Aorta (tissue), 5 donors: ENCODE data around the gene TSHZ3. TPM values are rescaled to one million over a fixed set of nuclear protein-coding genes. Genes with fewer than 3 reads are reported as not detected.

ENCODE experiments used
- ATAC-seq: fragments of 200-7000 bp; cut with Tn5 transposase; one replicate; pipeline ENCODE4 v1.9.1; 2022; ENCODE audit warnings: moderate library complexity; ENCODE audit not compliant: low FRiP score
- DNase-seq, 2 donors: peaks; one replicate each; pipeline ENCODE4 v3.0.0-alpha.2; 2020
- H3K27ac ChIP-seq, 2 donors: one replicate each; pipeline ENCODE4 v1.5.1; 2013; ENCODE audit warnings: low read length in 2 of 2, mild to moderate bottlenecking in 2 of 2, moderate library complexity in 2 of 2, control low read depth in 1 of 2, inconsistent platforms in 1 of 2, low read depth in 1 of 2
- H3K27me3 ChIP-seq, 2 donors: one replicate each; pipeline ENCODE4 v1.6.1; 2013; ENCODE audit warnings: control low read depth in 1 of 2, low read length in 1 of 2, mild to moderate bottlenecking in 1 of 2, moderate library complexity in 1 of 2; ENCODE audit not compliant: insufficient read depth in 2 of 2, control insufficient read depth in 1 of 2
- H3K36me3 ChIP-seq, 2 donors: one replicate each; pipeline ENCODE4 v1.6.1; 2013; ENCODE audit warnings: control low read depth in 1 of 2, low read length in 1 of 2, mild to moderate bottlenecking in 1 of 2; ENCODE audit not compliant: insufficient read depth in 2 of 2, control insufficient read depth in 1 of 2
- H3K4me1 ChIP-seq, 2 donors: one replicate each; pipeline ENCODE4 v1.6.1; 2013; ENCODE audit warnings: low read length in 2 of 2, control low read depth in 1 of 2, mild to moderate bottlenecking in 1 of 2, moderate library complexity in 1 of 2; ENCODE audit not compliant: insufficient read depth in 2 of 2, control insufficient read depth in 1 of 2
- H3K4me3 ChIP-seq, 2 donors: one replicate each; pipeline ENCODE4 v1.5.1; 2013; ENCODE audit warnings: low read length in 2 of 2, control low read depth in 1 of 2, mild to moderate bottlenecking in 1 of 2
- H3K9me3 ChIP-seq: one replicate; pipeline ENCODE4 v1.6.1; 2013; ENCODE audit warnings: mild to moderate bottlenecking, low read length; ENCODE audit not compliant: control insufficient read depth
- WGBS, 2 donors: extraction: QIAGEN DNeasy Blood & Tissue Kit; methylation state at CpG; one replicate each; pipeline ENCODE4 v1.1.7; 2013; 5-methylcytosine and 5-hydroxymethylcytosine counted together
- intact Hi-C, 2 donors: fragments of 100-400 bp; cut with DNase I; formaldehyde crosslinking; loops; one replicate each; pipeline versions ENCODE4 v1.14.2 to v1.15.0; 2022
- polyA plus RNA-seq, 2 donors: library from polyadenylated mRNA; stranded (reverse); fragments of 200-250 nt; gene quantifications; one replicate each; pipeline ENCODE4 v1.2.3, GENCODE V29; 2013
- total RNA-seq, 2 donors: library from RNA; stranded (reverse); fragmentation: NEBNext Ultra II Directional; extraction: Animal tissue kit (Norgen Biotek cat#: 25700); gene quantifications; one replicate each; pipeline ENCODE4 v1.2.1, GENCODE V29; 2021
- donor health status: healthy with polysubstance abuse.
- donor health status: Bipolar disorder and iron deficiency.
- donor health status: DM: no; HTN: no; CAD: no.
- donor health status: DM: no; HTN: no; CAD: no.
- donor health status: DM: yes; HTN: yes; CAD: no.

The TSHZ3 gene
- total and polyA plus RNA-seq, 4 donors, result 3.0 to 20.6 (median 10.8) TPM

DNA sequence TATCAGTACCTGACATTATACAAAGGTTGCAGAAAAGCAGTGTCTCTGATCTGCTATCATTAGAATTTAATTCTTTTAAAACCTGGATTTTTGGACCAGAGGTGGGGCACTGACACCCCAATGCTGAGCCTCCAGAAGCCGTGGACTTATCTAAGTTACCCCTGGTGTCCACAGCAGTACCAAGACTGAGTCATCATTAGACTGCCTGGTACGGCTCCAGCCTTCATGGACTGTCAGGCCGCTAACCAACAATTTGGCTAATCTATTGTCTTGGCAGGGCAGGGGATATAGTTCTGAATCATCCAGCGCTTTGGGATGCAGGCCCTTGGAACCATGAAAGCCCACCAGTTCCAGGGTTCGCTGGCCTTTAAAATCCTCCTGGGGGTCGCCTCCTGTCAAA, 78.3 kb downstream of the TSHZ3 start:
- H3K9me3 ChIP-seq, result no peaks in the 10 kb centered on the region
- no peak overlapping the region for H3K4me3 ChIP-seq
- 52 to 65% methylated on average over 6 of the region's 6 CpGs for WGBS, 2 donors
- intact Hi-C loops, result no loop called here
- H3K27ac ChIP-seq, result no peak overlapping the region
- no peak for DNase-seq
- ATAC-seq, result no peak
- no peaks in the 10 kb centered on the region for H3K4me1 ChIP-seq
- H3K36me3 ChIP-seq, result no peaks in the 10 kb centered on the region
- no peaks in the 10 kb centered on the region for H3K27me3 ChIP-seq

- H3K27ac ChIP-seq, result no peak overlapping the region
- no peaks in the 10 kb centered on the region for H3K9me3 ChIP-seq
- no peaks in the 10 kb centered on the region for H3K4me1 ChIP-seq
- H3K4me3 ChIP-seq, result no peak overlapping the region
- ATAC-seq (no peak), DNase-seq (no peak)
- H3K36me3 ChIP-seq, result no peaks in the 10 kb centered on the region
- intact Hi-C loops, result no loop called here
- no peaks in the 10 kb centered on the region for H3K27me3 ChIP-seq
- WGBS, 2 donors, result 70 to 73% methylated on average over 10 of the region's 10 CpGs
Observed at GRCh38 chr19:31269425-31270127, 79.7 kb downstream of the TSHZ3 start.

DNA sequence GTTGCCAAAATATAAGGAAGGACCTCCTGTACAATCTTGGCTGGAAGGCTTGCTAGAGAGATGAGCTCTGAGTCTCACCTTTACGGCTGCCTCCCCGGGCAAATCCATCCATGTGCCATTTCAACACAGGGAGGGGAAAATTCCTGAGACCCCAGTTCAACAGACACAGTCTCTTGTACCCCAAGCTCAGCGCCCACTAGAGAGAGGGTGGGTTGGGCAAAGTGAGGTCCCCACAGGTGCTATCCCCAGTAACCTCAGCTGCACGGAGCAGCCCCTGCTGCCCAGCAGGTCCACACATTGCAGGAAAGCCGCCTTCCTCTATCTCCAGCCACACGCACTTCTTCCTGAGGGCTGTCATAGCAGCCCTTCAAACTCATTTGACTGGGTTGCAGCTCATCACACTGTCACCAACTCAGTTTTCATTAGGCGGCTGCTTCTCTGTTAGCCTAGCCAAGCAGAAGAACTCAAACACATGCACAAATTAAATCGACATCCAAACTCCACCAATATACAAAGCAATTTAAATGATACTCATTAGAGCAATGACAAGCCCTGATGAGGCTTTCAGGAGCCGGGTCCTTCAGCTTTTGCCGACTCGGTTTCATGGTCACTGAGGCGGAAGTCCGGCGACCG, 80.4 kb downstream of the TSHZ3 start:
- 90 to 94% methylated on average over 15 of the region's 15 CpGs for WGBS, 2 donors
- no peak for ATAC-seq
- H3K9me3 ChIP-seq, result no peaks in the 10 kb centered on the region
- no peak for DNase-seq
- no peaks in the 10 kb centered on the region for H3K27me3 ChIP-seq
- intact Hi-C loops, result no loop called here
- H3K4me1 ChIP-seq, result no peaks in the 10 kb centered on the region
- H3K4me3 ChIP-seq, result no peak overlapping the region
- no peak overlapping the region for H3K27ac ChIP-seq
- H3K36me3 ChIP-seq, result no peaks in the 10 kb centered on the region

DNA sequence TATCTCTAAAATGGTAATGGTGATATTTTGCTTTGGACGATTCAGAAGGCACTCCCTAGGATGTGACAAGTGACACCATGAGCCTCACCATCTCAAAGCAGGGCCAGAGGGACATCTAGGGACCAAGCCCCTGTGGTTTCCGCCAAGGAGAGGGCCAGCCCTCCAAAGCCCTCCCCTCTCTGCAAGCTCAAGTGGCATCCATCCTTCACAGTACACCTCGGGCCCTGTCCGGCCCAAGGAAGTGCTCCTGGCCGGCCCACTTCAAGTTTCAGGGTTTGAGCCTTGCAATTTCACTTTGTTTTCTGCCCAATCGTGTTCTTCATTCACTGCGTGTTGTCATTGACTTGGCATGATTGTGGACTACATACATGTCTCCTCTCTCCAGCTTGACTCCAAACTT, 82.5 kb downstream of the TSHZ3 start:
- intact Hi-C loops, result no loop called here
- Histone ChIP-seq H3K4me1 (no peaks in the 10 kb centered on the region), H3K27me3 (no peaks in the 10 kb centered on the region), H3K4me3 (no peak overlapping the region), H3K36me3 (no peaks in the 10 kb centered on the region), H3K27ac (no peak overlapping the region), H3K9me3 (no peaks in the 10 kb centered on the region)
- no peak for DNase-seq
- no peak for ATAC-seq
- WGBS, 2 donors, result 90 to 91% methylated on average over 7 of the region's 7 CpGs

- H3K36me3 ChIP-seq, result no peaks in the 10 kb centered on the region
- no peaks in the 10 kb centered on the region for H3K9me3 ChIP-seq
- intact Hi-C loops, result no loop called here
- no peak overlapping the region for H3K27ac ChIP-seq
- H3K4me1 ChIP-seq, result no peaks in the 10 kb centered on the region
- no peaks in the 10 kb centered on the region for H3K27me3 ChIP-seq
- DNase-seq, result no peak
- H3K4me3 ChIP-seq, result no peak overlapping the region
- 88 to 91% methylated on average over 4 of the region's 4 CpGs for WGBS, 2 donors
- ATAC-seq, result no peak
Observed at GRCh38 chr19:31266196-31266595, 83.0 kb downstream of the TSHZ3 start.

GRCh38 chr19:31264041-31264778, 85.0 kb downstream of the TSHZ3 start:
- WGBS, 2 donors, result 65 to 67% methylated on average over 9 of the region's 9 CpGs
- Histone ChIP-seq H3K36me3 (no peaks in the 10 kb centered on the region), H3K27me3 (no peaks in the 10 kb centered on the region), H3K4me3 (no peak overlapping the region), H3K4me1 (no peaks in the 10 kb centered on the region), H3K27ac (no peak overlapping the region), H3K9me3 (no peaks in the 10 kb centered on the region)
- intact Hi-C loops, result no loop called here
- peak in 1 of 2 donors; percentile 22 for DNase-seq
- no peak for ATAC-seq

- no peaks in the 10 kb centered on the region for H3K9me3 ChIP-seq
- no peak for ATAC-seq
- no peaks in the 10 kb centered on the region for H3K4me1 ChIP-seq
- no peak overlapping the region for H3K4me3 ChIP-seq
- 66 to 79% methylated on average over 8 to 9 of the region's 9 CpGs for WGBS, 2 donors
- no peak overlapping the region for H3K27ac ChIP-seq
- intact Hi-C loops, result no loop called here
- no peaks in the 10 kb centered on the region for H3K36me3 ChIP-seq
- H3K27me3 ChIP-seq, result no peaks in the 10 kb centered on the region
- peak in 1 of 2 donors; percentile 52 for DNase-seq
Observed at GRCh38 chr19:31263328-31263727, 85.9 kb downstream of the TSHZ3 start.

DNA sequence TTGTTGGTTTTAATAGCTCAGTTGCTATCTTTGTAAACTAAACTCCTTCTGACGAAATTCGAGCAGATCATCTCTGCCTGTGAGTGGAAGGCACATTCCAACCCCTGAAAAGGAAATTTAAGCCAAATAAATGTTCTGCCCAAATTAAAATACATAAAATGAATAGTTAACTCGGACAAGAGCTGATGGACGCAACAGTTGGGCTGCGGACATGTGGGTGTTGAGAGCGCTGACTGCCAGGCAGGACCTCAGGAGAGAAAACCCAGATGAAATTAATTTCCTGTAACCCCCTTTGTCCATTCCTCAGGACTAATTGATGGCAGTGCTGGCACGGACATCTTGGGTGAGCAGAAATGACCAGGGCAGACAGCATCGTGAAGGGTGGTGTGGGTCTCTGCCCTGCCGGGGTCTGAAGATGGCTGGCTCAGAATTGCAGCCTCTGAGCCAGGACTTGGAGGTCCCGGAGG, 86.5 kb downstream of the TSHZ3 start:
- Histone ChIP-seq H3K9me3 (no peaks in the 10 kb centered on the region), H3K27ac (no peak overlapping the region), H3K36me3 (no peaks in the 10 kb centered on the region), H3K4me1 (no peaks in the 10 kb centered on the region), H3K27me3 (no peaks in the 10 kb centered on the region), H3K4me3 (no peak overlapping the region)
- intact Hi-C loops, result no loop called here
- ATAC-seq, result no peak
- 17 to 27% methylated on average over 10 of the region's 10 CpGs for WGBS, 2 donors
- DNase-seq, result no peak
